Sigmoid colon (tissue), 4 donors: ENCODE measurements around the gene CELF1.

Source experiments
- EP300 ChIP-seq, 4 donors: sonication (generic); formaldehyde crosslinking; IDR thresholded peaks; one replicate each; pipeline ENCODE4 v1.6.1; 2017; ENCODE audit warnings: antibody characterized with exemption in 4 of 4
- POLR2A ChIP-seq, 2 donors: fragments of 450-650 bp; IDR thresholded peaks; one replicate each; pipeline ENCODE4 v1.6.1; 2016; ENCODE audit warnings: antibody characterized with exemption in 2 of 2, mild to moderate bottlenecking in 2 of 2, moderate library complexity in 2 of 2
- TF ChIP-seq, protein P1 (sequence below), 4 experiments: fragments of 450-650 bp in 3 of 4; fragments of 200-600 bp in 1 of 4; IDR thresholded peaks; one replicate each; pipeline ENCODE4 v1.5.1; 2016 to 2019; ENCODE audit warnings: antibody characterized with exemption in 4 of 4, mild to moderate bottlenecking in 3 of 4, moderate library complexity in 2 of 4

DNA sequence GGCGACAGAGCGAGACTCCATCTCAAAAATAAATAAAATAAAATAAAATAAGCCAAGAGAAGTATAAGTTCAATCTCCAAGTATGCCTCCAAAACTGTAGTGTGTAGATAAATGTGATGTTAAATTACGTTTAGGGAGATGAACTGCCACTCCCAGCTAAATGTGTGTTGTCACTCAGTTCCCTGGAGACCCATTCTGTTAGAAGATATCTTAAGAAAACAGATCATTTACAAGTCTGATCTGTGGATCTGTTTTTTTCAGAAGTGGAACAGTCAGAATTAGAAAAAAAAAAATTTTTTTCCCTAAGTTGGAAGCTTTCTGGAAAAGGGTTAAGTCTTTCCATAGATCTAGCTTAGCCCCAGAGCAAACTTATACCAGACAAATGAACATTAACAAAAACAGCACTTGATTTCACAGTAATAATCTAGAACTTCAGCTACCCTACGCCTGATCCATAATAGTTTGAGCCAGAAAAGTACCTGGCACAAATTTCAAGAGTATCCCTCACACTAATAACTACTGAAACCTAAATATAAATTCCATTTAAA lies 18.2 kb downstream of the CELF1 start:
- TF ChIP-seq EP300 (IDR thresholded peaks at IDR 0.05) (no peak), POLR2A (IDR thresholded peaks at IDR 0.05) (no peak)
- TF ChIP-seq, protein P1, sequence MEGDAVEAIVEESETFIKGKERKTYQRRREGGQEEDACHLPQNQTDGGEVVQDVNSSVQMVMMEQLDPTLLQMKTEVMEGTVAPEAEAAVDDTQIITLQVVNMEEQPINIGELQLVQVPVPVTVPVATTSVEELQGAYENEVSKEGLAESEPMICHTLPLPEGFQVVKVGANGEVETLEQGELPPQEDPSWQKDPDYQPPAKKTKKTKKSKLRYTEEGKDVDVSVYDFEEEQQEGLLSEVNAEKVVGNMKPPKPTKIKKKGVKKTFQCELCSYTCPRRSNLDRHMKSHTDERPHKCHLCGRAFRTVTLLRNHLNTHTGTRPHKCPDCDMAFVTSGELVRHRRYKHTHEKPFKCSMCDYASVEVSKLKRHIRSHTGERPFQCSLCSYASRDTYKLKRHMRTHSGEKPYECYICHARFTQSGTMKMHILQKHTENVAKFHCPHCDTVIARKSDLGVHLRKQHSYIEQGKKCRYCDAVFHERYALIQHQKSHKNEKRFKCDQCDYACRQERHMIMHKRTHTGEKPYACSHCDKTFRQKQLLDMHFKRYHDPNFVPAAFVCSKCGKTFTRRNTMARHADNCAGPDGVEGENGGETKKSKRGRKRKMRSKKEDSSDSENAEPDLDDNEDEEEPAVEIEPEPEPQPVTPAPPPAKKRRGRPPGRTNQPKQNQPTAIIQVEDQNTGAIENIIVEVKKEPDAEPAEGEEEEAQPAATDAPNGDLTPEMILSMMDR (IDR thresholded peaks at IDR 0.05) = no peak
